Fibroblast of lung (primary cell): Measurements from ENCODE around the gene DEFB126.

Experiments
- CTCF ChIP-seq, 2 donors: IDR thresholded peaks in 1 of 2; conservative IDR thresholded peaks in 1 of 2; 1 replicate in 1 of 2; 2 replicates in 1 of 2; pipeline ENCODE4 v1.5.1; 2011 to 2012; ENCODE audit warnings: low read length in 2 of 2, control low read depth in 1 of 2, inconsistent platforms in 1 of 2, low read depth in 1 of 2, mild to moderate bottlenecking in 1 of 2
- EZH2 ChIP-seq: IDR thresholded peaks from 2 replicates; pipeline ENCODE4 v1.5.1; 2012; ENCODE audit warnings: low read length, control low read depth, mild to moderate bottlenecking; ENCODE audit errors: missing control alignments

GRCh38 chr20:93641-94040, 48.7 kb upstream of the DEFB126 start:
- TF ChIP-seq EZH2 = no peak
- TF ChIP-seq CTCF (conservative IDR thresholded peaks at IDR 0.05 in 1 of 2, IDR thresholded peaks at IDR 0.05 in 1 of 2; ENCODE audit: low read depth in 1 of 2, low read length in 2 of 2) = no peak
